ENCODE data around the gene FAM240B.

Gene FAM240B

DNA sequence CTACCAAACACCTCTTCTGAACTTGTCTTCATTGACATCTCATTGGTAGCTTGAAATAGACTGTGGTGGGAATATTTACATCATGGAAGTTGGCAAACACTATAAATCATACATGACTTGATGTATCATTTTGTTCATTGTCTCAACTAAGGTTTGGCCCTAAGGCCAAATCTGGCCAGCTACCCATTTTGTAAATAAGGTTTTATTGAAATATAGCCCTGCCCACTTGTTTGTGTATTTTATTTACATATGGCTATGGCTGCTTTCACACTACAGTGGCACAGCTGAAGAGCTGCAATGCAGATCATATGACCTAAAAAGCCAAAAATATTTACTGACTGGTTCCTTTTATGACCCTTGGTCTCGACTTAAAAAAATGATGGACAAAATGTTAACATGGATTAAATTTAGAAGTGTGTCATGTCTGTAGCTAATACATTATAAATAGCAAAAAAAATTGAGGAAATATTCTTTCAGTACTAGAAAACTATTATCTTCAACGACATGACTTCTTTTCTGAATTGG lies 22.1 kb downstream of the FAM240B start:
- no peak for DNase-seq

- DNase-seq: no peak
Observed at GRCh38 chr9:38696999-38697398, 22.9 kb downstream of the FAM240B start.

DNA sequence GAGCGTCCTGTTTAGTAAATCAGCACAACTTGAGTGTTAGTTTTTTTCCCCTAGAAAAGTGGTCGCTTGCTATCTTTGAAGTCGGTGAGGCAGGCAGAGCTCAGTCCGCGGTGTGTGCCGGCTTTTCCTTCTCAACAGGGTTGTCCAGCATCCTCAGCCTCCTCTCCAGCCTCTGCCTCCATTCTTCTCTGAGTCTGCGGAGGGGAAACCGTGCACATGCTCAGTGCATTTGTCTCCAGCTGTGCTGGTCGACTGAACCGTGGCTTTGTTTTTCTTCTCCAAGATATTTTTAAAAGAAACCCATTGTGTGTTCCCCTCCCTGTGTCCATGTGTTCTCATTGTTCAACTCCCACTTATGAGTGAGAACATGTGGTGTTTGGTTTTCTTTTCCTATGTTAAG lies 25.3 kb downstream of the FAM240B start:
- no peak for DNase-seq

DNA sequence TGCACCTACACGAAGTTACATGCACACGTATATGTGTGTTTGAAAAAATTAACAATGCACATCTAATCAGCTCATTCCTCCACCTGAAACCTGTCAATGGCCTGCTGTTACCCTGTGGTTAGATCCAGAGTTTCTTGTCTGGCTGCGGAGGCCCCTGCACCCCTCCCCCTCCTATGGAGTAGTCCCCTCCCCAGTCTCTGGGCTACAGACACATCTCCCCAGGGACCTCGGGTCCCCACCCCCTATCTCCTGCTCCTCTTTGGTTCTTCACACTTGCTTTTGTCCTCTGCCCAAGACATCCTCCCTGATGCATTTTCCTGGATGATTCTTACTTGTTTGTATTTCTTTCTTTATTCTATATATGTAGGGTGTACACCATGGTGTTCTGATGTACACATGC lies 27.2 kb downstream of the FAM240B start:
- no peak for DNase-seq

GRCh38 chr9:38690574-38690973 lies 29.4 kb downstream of the FAM240B start:
- no peak for DNase-seq

- no peak for DNase-seq
Observed at GRCh38 chr9:38689678-38690077, 30.3 kb downstream of the FAM240B start.

GRCh38 chr9:38687992-38688391 lies 31.9 kb downstream of the FAM240B start:
- no peak for DNase-seq

- DNase-seq: peak; percentile 17
Observed at GRCh38 chr9:38687389-38687842, 32.5 kb downstream of the FAM240B start.

DNA sequence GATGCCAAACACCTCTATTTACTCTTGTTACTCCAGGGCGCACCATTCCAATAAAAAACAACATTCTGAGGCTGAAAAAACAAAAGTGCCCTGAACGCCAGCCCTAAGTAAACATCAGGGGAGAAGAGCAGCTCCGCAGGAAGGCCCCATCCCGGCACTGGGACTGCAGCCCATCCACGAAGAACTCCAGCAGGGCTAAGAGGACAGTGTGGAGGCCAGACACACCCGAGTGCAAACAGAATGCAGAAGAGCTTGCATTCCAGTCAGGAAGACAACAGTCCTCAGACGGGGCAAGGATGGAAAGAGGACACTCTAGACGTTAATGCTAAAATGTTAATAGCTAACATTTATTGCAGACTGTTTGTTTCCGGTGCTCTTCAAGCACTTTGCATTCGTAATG lies 33.0 kb downstream of the FAM240B start:
- no peak for DNase-seq

GRCh38 chr9:38685535-38685934 lies 34.4 kb downstream of the FAM240B start:
- DNase-seq: no peak

DNA sequence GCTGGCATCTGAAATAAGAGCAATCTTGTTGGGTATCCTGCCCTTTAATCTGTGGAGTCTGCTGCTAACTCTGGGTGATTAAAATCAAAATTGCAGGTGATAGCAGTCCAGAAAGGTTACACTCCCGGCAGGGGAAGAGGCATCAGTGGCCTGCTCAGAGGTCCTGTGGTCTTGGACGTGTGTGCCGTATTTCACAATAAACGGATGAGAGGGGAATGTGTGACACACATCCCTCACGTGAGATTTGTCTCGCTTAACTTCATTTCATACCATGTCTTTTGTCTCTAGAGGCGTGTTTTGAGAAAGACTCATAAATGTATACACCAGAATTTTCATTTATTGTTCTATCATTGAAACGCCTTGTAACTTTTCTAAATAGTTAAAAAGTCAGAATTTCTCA lies 36.6 kb downstream of the FAM240B start:
- no peak for DNase-seq

GRCh38 chr9:38682713-38683112 lies 37.2 kb downstream of the FAM240B start:
- no peak for DNase-seq

DNA sequence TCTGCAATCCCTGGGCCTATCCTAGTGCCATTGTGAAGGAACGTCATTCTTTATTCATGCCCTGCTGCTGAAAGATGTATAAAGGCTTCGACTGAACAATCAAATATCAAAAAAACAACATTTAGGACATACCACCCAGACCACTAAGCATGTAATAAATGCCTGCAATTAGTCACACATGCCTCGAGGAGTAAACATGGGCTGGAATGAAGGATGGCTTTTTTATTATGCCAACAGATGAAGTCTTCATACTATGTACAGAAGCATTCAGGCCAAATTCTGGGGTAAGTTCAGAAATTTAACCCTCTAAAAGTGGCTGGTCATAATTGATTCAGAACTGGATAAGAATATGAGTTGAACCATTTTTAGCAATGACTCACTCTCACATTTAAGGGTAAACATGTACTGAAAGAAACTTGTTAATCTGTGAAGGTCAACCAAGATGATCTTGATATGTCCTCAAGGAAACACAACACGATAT lies 38.1 kb downstream of the FAM240B start:
- DNase-seq: no peak

- no peak for DNase-seq
Observed at GRCh38 chr9:38680837-38681445, 39.0 kb downstream of the FAM240B start.

DNA sequence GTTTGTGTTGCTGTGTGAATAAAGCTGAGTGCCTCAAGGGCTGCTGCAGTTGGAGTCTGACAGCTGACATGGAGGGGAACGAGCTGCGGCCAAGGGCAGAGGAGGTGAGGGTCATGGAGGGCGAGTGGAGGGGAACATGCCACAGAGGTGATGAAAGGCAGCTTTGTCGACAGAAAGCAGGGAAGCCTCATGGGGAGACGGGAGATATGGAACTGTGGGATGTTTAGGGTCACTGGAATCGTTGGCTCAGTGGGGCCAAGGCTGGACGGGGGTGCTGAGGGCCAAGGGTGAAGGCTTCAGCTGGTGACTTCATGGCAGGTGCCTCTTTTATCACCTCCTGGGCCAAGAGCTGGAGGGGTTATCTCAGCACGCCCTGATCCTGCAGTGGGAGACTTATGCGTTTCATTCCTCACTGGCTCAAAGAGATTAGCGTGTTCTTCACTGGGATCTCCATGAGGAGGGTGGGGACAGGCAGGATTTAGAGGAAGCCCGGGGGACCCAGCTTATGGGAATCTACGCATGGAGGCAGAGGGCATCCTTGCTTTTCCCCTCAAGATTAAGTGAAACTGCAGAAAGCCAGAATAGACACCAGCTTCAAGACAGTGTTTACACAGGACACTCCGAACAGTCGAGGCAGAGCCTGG lies 42.2 kb downstream of the FAM240B start:
- no peak for DNase-seq

GRCh38 chr9:38675831-38676230 lies 44.1 kb downstream of the FAM240B start:
- DNase-seq: no peak

DNA sequence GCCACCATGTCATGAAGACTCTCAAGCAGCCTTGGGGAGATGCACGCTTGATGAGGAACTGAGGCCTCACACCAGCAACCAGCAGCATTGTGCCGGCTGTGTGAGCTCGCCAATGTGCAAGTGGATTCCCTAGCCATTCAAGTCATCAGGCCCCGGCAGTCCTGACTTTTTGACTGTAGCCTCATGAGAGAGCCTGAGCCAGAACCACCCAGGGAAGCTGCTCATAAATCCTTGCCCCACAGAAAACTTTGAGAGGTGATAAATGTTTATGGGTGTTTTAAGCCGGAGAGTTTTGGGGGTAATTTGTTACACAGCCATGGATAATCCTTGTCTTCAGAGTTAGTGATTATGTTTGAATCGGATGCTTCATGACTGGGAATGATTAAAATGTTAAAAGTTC lies 44.7 kb downstream of the FAM240B start:
- DNase-seq: no peak

DNA sequence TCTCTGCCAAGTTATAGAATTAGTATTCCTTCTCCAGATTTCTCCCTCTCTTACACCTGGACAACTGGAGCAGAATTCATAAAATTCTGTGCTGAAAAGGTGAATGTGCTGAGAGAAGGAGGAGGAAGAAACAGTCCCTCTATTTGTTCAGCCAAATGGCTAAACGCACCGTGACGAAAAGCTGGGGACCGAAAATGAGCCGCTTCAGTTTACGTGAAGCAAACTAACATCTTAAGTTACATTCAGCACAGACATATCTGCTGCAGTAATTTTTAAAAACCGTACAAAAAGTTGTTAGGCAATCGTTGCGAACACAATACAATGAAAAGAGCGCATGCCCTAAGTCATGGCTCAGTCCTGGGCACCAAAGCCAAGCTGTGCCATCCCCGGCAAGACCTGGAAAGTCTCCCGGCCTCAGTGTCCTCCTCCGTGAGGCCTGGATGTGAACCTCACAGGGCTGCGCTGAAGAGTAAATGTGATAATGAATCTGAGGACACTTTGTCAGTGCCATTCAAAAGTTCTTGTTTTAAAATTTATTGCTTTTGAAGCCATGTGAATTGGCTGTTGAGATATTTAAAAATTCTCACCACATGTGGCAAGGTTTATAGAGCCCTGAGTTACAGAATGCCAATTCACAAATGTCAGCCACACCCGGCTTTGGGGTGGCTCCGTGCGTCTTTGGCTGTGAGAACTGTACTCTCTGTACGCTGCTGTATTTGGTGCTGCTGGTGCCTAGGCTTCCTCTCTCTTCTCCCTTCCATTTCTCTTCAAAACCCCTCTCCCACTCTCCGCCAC lies 46.3 kb downstream of the FAM240B start:
- DNase-seq: no peak

DNA sequence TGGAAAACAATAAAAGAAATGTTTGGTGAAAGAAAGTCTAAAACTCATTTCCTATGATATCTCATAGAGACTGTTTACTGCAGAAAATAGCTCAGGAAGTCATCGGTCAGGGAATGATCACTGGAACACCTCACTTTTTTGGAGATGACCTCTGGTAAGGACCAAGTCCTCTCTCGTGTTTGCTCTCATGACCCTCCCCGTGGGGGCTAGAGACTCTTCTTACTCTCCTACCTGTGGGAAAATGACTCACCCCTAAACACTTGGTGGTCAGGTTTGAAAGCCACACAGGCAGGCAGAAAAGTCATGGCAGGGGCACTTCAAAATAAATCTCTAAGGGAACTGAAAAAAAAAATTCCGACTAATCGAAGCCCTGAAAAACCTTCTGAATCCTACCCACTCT lies 48.2 kb downstream of the FAM240B start:
- DNase-seq: no peak

DNA sequence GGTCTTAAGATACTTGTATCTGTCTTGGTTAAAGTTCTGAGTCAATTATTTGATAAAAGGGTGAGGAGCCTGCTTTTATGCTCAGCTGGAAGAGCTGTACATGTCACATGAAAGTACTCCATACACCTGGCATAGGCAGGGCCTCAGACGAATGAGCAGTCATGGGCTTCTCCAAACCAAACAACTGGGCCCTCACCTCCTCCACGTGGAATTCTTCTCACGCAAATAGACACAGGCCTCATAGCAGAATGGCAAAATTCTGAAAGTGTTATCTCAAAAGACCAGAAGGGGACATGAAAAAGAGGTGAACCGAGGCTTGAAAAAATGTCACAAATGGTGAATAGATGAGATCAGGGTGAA lies 48.6 kb downstream of the FAM240B start:
- no peak for DNase-seq

- DNase-seq: no peak
Observed at GRCh38 chr9:38670542-38671371, 49.2 kb downstream of the FAM240B start.

- DNase-seq: no peak
Observed at GRCh38 chr9:38668791-38669466, 51.0 kb downstream of the FAM240B start.

All from activated naive CD4-positive, alpha-beta T cell treated with Interleukin-2 at 50 U/mL for 16 hours (primary cell).